Measurements from ENCODE around the gene EPB41L3.

GRCh38 chr18:5512176-5512575, 31.6 kb downstream of the EPB41L3 start:
- TF ChIP-seq CTCF (IDR thresholded peaks at IDR 0.05 in 2 of 3, conservative IDR thresholded peaks at IDR 0.05 in 1 of 3; ENCODE audit: borderline replicate concordance in 1 of 3, insufficient read depth in 1 of 3, low read depth in 2 of 3, low read length in 2 of 3) (no peak), POLR2A (IDR thresholded peaks at IDR 0.05; ENCODE audit: borderline replicate concordance, extremely low read depth, insufficient read depth, insufficient read length) (no peak), POLR2AphosphoS5 (IDR thresholded peaks at IDR 0.05; ENCODE audit: low read depth, low read length) (no peak)

Measured in HCT116 (cell line).